ENCODE measurements around the gene WDR90. TPM values are rescaled to one million over a fixed set of nuclear protein-coding genes. Genes with fewer than 3 reads are reported as not detected.
A peak's percentile ranks its signal among the peaks of the same experiment; 100 is the strongest.

The WDR90 gene
- total RNA-seq, 1 donor from 2014 or later: 21.2 TPM

DNA sequence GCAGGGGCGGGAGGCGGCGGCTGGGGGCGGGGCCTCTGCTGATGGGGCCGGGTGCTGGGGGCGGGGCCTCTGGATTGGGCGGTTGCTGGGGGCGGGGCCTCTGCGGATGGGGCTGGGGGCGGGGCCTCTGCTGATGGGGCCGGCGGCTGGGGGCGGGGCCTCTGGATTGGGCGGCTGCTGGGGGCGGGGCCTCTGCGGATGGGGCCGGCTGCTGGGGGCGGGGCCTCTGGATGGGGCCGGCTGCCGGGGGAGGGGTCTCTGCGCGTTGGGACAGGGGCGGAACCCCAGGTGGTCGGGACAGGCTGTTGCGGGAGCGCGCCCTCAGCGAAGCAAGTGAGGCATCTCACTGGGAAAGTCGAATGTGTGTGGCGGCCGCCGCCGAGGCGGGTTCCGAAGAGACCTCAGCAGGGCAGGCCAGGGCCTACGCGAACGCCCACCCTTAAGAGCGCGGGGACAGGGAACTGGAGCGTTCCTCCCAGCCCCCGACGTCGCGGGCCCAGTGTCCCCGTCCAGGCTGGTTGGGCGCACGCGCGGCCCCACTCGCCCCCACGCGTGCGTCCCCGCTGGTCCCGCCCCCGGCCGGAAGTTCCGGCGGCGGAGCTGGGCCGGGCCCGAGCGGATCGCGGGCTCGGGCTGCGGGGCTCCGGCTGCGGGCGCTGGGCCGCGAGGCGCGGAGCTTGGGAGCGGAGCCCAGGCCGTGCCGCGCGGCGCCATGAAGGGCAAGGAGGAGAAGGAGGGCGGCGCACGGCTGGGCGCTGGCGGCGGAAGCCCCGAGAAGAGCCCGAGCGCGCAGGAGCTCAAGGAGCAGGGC lies 30.9 kb downstream of the WDR90 start, which contains the start of gene STUB1:
Gene STUB1 (plus strand): TSS at position 597 of the 811 bp plus-strand sequence. CDS start 116 bp downstream, at position 713.
- H3K27ac ChIP-seq (ENCODE audit: low read depth, low read length): peak within 1 kb of the TSS; percentile 70
- H3K36me3 Mint-ChIP-seq (ENCODE audit: low read depth, unreplicated experiment): peaks cover 9% of the 10 kb centered on the region
- H2AFZ ChIP-seq (ENCODE audit: low read depth, low read length): peak within 1 kb of the TSS; percentile 93
- peaks cover 12% of the 10 kb centered on the region for H3K4me1 Mint-ChIP-seq (ENCODE audit: low read depth, unreplicated experiment)
- H3K4me3 Mint-ChIP-seq (ENCODE audit: unreplicated experiment): peak within 1 kb of the TSS; percentile 89
- TF ChIP-seq, protein P1, sequence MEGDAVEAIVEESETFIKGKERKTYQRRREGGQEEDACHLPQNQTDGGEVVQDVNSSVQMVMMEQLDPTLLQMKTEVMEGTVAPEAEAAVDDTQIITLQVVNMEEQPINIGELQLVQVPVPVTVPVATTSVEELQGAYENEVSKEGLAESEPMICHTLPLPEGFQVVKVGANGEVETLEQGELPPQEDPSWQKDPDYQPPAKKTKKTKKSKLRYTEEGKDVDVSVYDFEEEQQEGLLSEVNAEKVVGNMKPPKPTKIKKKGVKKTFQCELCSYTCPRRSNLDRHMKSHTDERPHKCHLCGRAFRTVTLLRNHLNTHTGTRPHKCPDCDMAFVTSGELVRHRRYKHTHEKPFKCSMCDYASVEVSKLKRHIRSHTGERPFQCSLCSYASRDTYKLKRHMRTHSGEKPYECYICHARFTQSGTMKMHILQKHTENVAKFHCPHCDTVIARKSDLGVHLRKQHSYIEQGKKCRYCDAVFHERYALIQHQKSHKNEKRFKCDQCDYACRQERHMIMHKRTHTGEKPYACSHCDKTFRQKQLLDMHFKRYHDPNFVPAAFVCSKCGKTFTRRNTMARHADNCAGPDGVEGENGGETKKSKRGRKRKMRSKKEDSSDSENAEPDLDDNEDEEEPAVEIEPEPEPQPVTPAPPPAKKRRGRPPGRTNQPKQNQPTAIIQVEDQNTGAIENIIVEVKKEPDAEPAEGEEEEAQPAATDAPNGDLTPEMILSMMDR (IDR thresholded peaks at IDR 0.05; ENCODE audit: insufficient read depth, low read depth, low read length): no peak
- TF ChIP-seq EZH2 (IDR thresholded peaks at IDR 0.05; ENCODE audit: insufficient read depth, low read length): no peak
- no peaks in the 10 kb centered on the region for H3K9me3 ChIP-seq (ENCODE audit: insufficient read depth, low read depth, low read length)
- H3K27me3 ChIP-seq (ENCODE audit: insufficient read depth, low read length): no peaks in the 10 kb centered on the region
- H4K20me1 ChIP-seq (ENCODE audit: insufficient read depth, low read length): peaks cover 38% of the 10 kb centered on the region
- peaks cover 42% of the 10 kb centered on the region for H3K79me2 ChIP-seq (ENCODE audit: insufficient read depth, low read length)
- H3K9me3 Mint-ChIP-seq (ENCODE audit: unreplicated experiment): no peaks in the 10 kb centered on the region
- FAIRE-seq (no peak), DNase-seq (ENCODE audit: low read depth) (peak; percentile 67)
- H3K27me3 Mint-ChIP-seq (ENCODE audit: low read depth, unreplicated experiment): no peaks in the 10 kb centered on the region
- H3K36me3 ChIP-seq (ENCODE audit: insufficient read depth, low read length): peaks cover 3% of the 10 kb centered on the region
- H3K9ac ChIP-seq (ENCODE audit: low read length): peak within 1 kb of the TSS; percentile 90
- peak within 1 kb of the TSS; percentile 98 for H3K4me2 ChIP-seq (ENCODE audit: low read length)
- peak within 1 kb of the TSS; percentile 78 for H3K4me3 ChIP-seq (ENCODE audit: insufficient read depth, low read depth, low read length)
- peak within 1 kb of the TSS; percentile 87 for H3K27ac Mint-ChIP-seq (ENCODE audit: unreplicated experiment)
- peaks cover 35% of the 10 kb centered on the region for H3K4me1 ChIP-seq (ENCODE audit: insufficient read depth, low read length)

DNA sequence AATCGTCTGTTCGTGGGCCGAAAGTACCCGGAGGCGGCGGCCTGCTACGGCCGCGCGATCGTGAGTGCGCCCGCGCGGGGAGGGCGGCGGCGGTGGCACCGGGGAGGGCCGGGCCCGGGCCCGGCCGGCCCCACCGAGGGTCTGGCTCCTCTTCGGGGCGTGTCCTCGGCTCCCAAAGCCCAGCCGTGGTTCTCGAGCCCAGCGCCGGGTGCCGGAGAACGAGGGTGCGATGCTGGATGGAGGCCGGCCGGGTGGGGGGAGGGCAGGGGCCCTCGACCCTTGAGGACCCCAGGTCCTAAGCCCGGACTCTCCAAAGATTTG lies 31.4 kb downstream of the WDR90 start:
- Histone ChIP-seq H3K36me3 (ENCODE audit: insufficient read depth, low read length) (peaks cover 3% of the 10 kb centered on the region), H3K4me3 (ENCODE audit: insufficient read depth, low read depth, low read length) (peak overlapping the region; percentile 78), H3K4me1 (ENCODE audit: insufficient read depth, low read length) (peaks cover 32% of the 10 kb centered on the region), H3K27ac (ENCODE audit: low read depth, low read length) (peak overlapping the region; percentile 70), H4K20me1 (ENCODE audit: insufficient read depth, low read length) (peaks cover 35% of the 10 kb centered on the region), H3K79me2 (ENCODE audit: insufficient read depth, low read length) (peaks cover 48% of the 10 kb centered on the region), H3K9me3 (ENCODE audit: insufficient read depth, low read depth, low read length) (no peaks in the 10 kb centered on the region), H3K9ac (ENCODE audit: low read length) (peak overlapping the region; percentile 90), H2AFZ (ENCODE audit: low read depth, low read length) (peak overlapping the region; percentile 93), H3K27me3 (ENCODE audit: insufficient read depth, low read length) (no peaks in the 10 kb centered on the region), H3K4me2 (ENCODE audit: low read length) (peak overlapping the region; percentile 98)
- Mint-ChIP-seq H3K27me3 (ENCODE audit: low read depth, unreplicated experiment) (no peaks in the 10 kb centered on the region), H3K9me3 (ENCODE audit: unreplicated experiment) (no peaks in the 10 kb centered on the region), H3K27ac (ENCODE audit: unreplicated experiment) (no peak overlapping the region), H3K4me3 (ENCODE audit: unreplicated experiment) (peak overlapping the region; percentile 89), H3K4me1 (ENCODE audit: low read depth, unreplicated experiment) (peaks cover 11% of the 10 kb centered on the region), H3K36me3 (ENCODE audit: low read depth, unreplicated experiment) (peaks cover 9% of the 10 kb centered on the region)
- DNase-seq (ENCODE audit: low read depth) (no peak), FAIRE-seq (no peak)
- TF ChIP-seq, protein P1 (IDR thresholded peaks at IDR 0.05; ENCODE audit: insufficient read depth, low read depth, low read length): no peak
- no peak for TF ChIP-seq EZH2 (IDR thresholded peaks at IDR 0.05; ENCODE audit: insufficient read depth, low read length)
